GM23248 (cell line): ENCODE results near the gene CABP4.
"Not testable (repeated sequence)": the region's sequence is repeated elsewhere in the genome, so short reads cannot be mapped to it uniquely, and the experiment has no call there.

Experiments
- EZH2 ChIP-seq: fragments of 200-600 bp; sonication (generic); IDR thresholded peaks from 2 replicates; pipeline ENCODE4 v1.6.1; 2018; ENCODE audit warnings: antibody characterized with exemption, mild to moderate bottlenecking; ENCODE audit not compliant: insufficient read depth, poor library complexity, severe bottlenecking
- EZH2phosphoT487 ChIP-seq: fragments of 200-600 bp; sonication (generic); IDR thresholded peaks from 2 replicates; pipeline ENCODE4 v1.6.1; 2018; ENCODE audit warnings: antibody characterized with exemption, moderate library complexity, mild to moderate bottlenecking, low read depth; ENCODE audit not compliant: insufficient read depth

- not testable (repeated sequence) for TF ChIP-seq EZH2, EZH2phosphoT487
Measured at GRCh38 chr11:67465530-67465929, 10.4 kb downstream of the CABP4 start.
